Activated B cell treated with CpG ODN at 0.5 μM for 24 hours (primary cell): ENCODE measurements around the gene TSPAN11. TPM values are rescaled to one million over a fixed set of nuclear protein-coding genes. Genes with fewer than 3 reads are reported as not detected.
"Not testable (repeated sequence)": the region's sequence is repeated elsewhere in the genome, so short reads cannot be mapped to it uniquely, and the experiment has no call there.

Experiments used
- ATAC-seq: fragments of 200-7000 bp; cut with Tn5 transposase; one replicate; pipeline ENCODE4 v1.10.0; 2021; ENCODE audit warnings: low read depth, mild to moderate bottlenecking, moderate library complexity
- CTCF ChIA-PET: fragments of 350-600 bp; sonication (Branson Sonifier 250); formaldehyde crosslinking; loops from one replicate; lab custom pipeline; 2021; ENCODE audit warnings: antibody characterized with exemption; lab: Charles Lee
- POLR2A ChIA-PET: fragments of 350-600 bp; sonication (Branson Sonifier 250); formaldehyde crosslinking; loops from one replicate; lab custom pipeline; 2021; ENCODE audit warnings: antibody characterized with exemption; lab: Charles Lee
- DNase-seq: peaks from one replicate; pipeline ENCODE4 v3.0.0; 2022
- H3K27ac Mint-ChIP-seq: one replicate; pipeline ENCODE4 v1.8.0; 2020; ENCODE audit warnings: mixed read lengths
- H3K27me3 Mint-ChIP-seq: one replicate; pipeline ENCODE4 v1.8.0; 2021; ENCODE audit warnings: mixed read lengths
- H3K36me3 Mint-ChIP-seq: one replicate; pipeline ENCODE4 v1.8.0; 2021; ENCODE audit warnings: low read depth, mixed read lengths
- H3K4me1 Mint-ChIP-seq: one replicate; pipeline ENCODE4 v1.8.0; 2021; ENCODE audit warnings: mixed read lengths
- H3K4me3 Mint-ChIP-seq: one replicate; pipeline ENCODE4 v1.8.0; 2020; ENCODE audit warnings: mild to moderate bottlenecking, mixed read lengths
- H3K9me3 Mint-ChIP-seq: one replicate; pipeline ENCODE4 v1.8.0; 2020; ENCODE audit warnings: mixed read lengths
- intact Hi-C: fragments of 100-400 bp; cut with micrococcal nuclease; formaldehyde crosslinking; loops from one replicate; pipeline ENCODE4 v1.15.1; 2024
- total RNA-seq: library from RNA; stranded (reverse); gene quantifications from 2 replicates; pipeline ENCODE4 v1.2.3, GENCODE V29; 2022
- TF ChIP-seq, protein P1 (sequence below): fragments of 200-600 bp; IDR thresholded peaks from one replicate; pipeline ENCODE4 v1.8.0; 2022; ENCODE audit warnings: antibody characterized with exemption, mild to moderate bottlenecking

The TSPAN11 gene
- total RNA-seq, 1 donor from 2014 or later: not detected

DNA sequence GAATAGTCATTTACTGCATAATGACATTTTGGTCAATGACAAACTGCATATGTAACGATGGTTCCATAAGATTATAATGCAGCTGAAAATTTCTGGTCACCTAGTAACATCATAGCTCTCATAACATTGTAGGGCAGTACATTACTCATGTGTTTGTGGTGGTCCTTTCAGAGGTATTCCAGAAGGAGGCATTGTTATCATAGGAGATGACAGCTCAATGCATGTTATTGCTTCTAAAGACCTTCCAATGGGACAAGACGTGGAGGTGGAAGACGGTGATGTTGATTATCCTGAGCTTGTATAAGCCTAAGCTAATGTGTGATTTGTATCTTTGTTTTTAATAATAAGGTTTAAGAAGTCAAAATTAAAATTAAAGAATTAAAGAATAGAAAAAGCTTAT lies 43.8 kb upstream of the TSPAN11 start:
- no peak overlapping the region for H3K4me3 Mint-ChIP-seq
- no peak for ATAC-seq
- peaks cover 12% of the 10 kb centered on the region for H3K27me3 Mint-ChIP-seq
- no peak overlapping the region for H3K27ac Mint-ChIP-seq
- DNase-seq: no peak
- H3K9me3 Mint-ChIP-seq: peaks cover 12% of the 10 kb centered on the region
- TF ChIP-seq, protein P1, sequence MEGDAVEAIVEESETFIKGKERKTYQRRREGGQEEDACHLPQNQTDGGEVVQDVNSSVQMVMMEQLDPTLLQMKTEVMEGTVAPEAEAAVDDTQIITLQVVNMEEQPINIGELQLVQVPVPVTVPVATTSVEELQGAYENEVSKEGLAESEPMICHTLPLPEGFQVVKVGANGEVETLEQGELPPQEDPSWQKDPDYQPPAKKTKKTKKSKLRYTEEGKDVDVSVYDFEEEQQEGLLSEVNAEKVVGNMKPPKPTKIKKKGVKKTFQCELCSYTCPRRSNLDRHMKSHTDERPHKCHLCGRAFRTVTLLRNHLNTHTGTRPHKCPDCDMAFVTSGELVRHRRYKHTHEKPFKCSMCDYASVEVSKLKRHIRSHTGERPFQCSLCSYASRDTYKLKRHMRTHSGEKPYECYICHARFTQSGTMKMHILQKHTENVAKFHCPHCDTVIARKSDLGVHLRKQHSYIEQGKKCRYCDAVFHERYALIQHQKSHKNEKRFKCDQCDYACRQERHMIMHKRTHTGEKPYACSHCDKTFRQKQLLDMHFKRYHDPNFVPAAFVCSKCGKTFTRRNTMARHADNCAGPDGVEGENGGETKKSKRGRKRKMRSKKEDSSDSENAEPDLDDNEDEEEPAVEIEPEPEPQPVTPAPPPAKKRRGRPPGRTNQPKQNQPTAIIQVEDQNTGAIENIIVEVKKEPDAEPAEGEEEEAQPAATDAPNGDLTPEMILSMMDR: no peak
- CTCF ChIA-PET: no interaction called here
- no peaks in the 10 kb centered on the region for H3K4me1 Mint-ChIP-seq
- intact Hi-C loops: no loop called here
- POLR2A ChIA-PET: no interaction called here
- no peaks in the 10 kb centered on the region for H3K36me3 Mint-ChIP-seq

DNA sequence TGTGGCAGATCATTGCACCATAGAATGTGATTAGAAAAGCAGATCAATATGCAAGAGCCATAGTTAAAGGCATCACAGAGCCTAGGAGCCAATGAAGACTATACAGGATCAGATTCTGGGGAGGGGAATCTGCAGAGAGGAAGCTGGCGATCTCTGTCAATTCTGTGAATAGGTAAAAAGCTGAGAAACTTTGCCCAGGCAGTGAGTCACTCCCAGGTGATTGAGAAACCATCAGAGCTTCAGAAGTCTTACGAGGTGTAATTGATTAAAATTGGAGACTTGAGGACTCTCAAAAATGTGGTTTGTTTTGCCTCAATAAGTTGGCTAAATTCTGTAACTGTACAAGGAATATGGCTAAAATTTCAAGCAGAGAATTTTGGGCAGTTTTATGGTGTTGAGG lies 41.7 kb upstream of the TSPAN11 start:
- ChIA-PET POLR2A (no interaction called here), CTCF (no interaction called here)
- intact Hi-C loops: no loop called here
- H3K27ac Mint-ChIP-seq: no peak overlapping the region
- H3K27me3 Mint-ChIP-seq: peaks cover 6% of the 10 kb centered on the region
- H3K4me1 Mint-ChIP-seq: no peaks in the 10 kb centered on the region
- no peak overlapping the region for H3K4me3 Mint-ChIP-seq
- no peak for DNase-seq
- TF ChIP-seq, protein P1: no peak
- ATAC-seq: no peak
- H3K36me3 Mint-ChIP-seq: no peaks in the 10 kb centered on the region
- H3K9me3 Mint-ChIP-seq: peaks cover 22% of the 10 kb centered on the region

DNA sequence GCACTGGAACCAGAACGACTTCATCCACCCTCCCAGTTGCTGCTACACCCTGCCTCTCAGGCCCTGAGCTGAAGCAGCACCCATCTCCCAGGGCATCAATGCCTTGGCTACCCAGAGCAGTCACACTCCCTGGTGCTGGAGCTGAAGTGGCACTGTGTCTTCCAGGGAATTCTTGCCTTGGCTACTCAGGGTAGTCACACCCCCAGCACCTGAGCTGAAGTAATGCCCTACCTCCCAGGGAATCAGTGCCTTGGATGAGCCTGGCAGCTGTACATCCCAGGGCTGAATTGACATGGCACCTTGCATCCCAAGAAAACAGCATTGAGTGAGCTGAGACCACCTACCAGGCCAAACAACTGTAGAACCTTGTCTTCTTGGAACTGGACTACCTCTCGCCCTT lies 41.2 kb upstream of the TSPAN11 start:
- H3K36me3 Mint-ChIP-seq: peaks cover 1% of the 10 kb centered on the region

DNA sequence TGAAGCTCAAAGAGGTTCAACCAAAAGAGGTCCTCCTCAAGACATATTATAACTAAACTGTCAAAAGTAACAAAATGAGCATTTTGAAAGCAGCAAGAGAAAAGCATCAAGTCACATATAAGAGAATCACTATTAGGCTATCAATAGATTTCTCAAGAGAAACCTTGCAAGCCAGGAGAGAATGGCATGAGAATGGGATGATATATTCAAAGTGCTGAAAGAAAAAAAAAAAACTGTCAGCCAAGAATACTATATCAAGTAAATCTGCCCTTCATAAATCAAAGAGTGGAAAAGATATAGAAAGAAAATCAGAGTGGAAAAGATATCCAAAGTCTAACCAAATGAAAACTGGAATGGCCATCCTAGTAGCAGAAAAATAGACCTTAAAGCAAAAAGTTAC lies 39.3 kb upstream of the TSPAN11 start:
- Mint-ChIP-seq H3K4me3 (no peak overlapping the region), H3K4me1 (no peaks in the 10 kb centered on the region), H3K36me3 (peaks cover 3% of the 10 kb centered on the region), H3K9me3 (peaks cover 31% of the 10 kb centered on the region), H3K27ac (no peak overlapping the region), H3K27me3 (peaks cover 5% of the 10 kb centered on the region)
- intact Hi-C loops: no loop called here
- TF ChIP-seq, protein P1: no peak
- POLR2A ChIA-PET: no interaction called here
- DNase-seq: no peak
- CTCF ChIA-PET: no interaction called here
- ATAC-seq: no peak

More for the DNA sequence above, 41.2 kb upstream of the TSPAN11 start:
- H3K27me3 Mint-ChIP-seq: peaks cover under 1% of the 10 kb centered on the region
- H3K27ac Mint-ChIP-seq: no peak overlapping the region
- TF ChIP-seq, protein P1: no peak
- CTCF ChIA-PET: no interaction called here
- ATAC-seq (no peak), DNase-seq (no peak)
- no peaks in the 10 kb centered on the region for H3K4me1 Mint-ChIP-seq
- intact Hi-C loops: no loop called here
- H3K4me3 Mint-ChIP-seq: no peak overlapping the region
- H3K9me3 Mint-ChIP-seq: peaks cover 25% of the 10 kb centered on the region
- POLR2A ChIA-PET: no interaction called here

DNA sequence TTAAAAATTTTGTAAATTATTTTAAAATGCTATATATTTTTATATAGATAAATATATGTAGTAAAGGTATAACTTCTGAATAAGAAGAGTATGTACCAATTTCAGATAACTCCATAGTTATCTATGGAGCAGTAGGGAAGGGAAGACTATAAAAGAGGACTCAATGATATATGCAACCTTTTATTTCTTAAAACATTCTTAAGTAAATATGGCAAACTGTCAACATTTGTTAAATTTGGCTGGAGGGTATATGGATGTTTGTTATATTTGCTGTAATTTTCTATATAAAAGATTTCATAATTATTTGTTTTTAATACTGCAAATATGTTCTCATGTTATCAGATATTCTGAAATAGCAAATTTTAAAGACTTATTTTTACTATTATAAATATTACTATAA lies 38.3 kb upstream of the TSPAN11 start:
- no peaks in the 10 kb centered on the region for H3K4me1 Mint-ChIP-seq
- peaks cover 31% of the 10 kb centered on the region for H3K9me3 Mint-ChIP-seq
- ChIA-PET POLR2A (no interaction called here), CTCF (no interaction called here)
- ATAC-seq (no peak), DNase-seq (no peak)
- H3K36me3 Mint-ChIP-seq: peaks cover 3% of the 10 kb centered on the region
- peaks cover 10% of the 10 kb centered on the region for H3K27me3 Mint-ChIP-seq
- H3K4me3 Mint-ChIP-seq: no peak overlapping the region
- no peak overlapping the region for H3K27ac Mint-ChIP-seq
- TF ChIP-seq, protein P1: no peak
- intact Hi-C loops: no loop called here

DNA sequence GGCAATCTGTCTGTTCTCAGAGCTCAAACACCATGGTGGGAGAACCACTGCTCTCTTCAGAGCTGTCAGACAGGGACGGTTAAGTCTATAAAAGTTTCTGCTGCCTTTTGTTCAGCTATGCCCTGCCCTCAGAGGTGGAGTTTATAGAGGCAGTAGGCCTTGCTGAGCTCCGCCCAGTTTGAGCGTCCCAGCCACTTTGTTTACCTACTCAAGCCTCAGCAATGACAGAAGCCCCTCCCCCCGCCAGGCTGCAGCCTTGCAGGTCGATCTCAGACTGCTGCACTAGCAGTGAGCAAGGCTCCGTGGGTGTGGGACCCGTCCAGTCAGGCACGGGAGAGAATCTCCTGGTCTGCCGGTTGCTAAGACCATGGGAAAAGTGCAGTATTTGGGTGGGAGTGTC lies 32.0 kb upstream of the TSPAN11 start:
- DNase-seq, ATAC-seq, intact Hi-C loops, H3K27ac Mint-ChIP-seq, CTCF ChIA-PET, POLR2A ChIA-PET, H3K4me3 Mint-ChIP-seq, H3K36me3 Mint-ChIP-seq, H3K4me1 Mint-ChIP-seq: not testable (repeated sequence)
- Mint-ChIP-seq H3K27me3 (peaks cover 16% of the 10 kb centered on the region), H3K9me3 (peaks cover 12% of the 10 kb centered on the region)
